GM13976 (cell line): ENCODE measurements around the gene CD80.

Experiments
- DNase-seq: peaks from one replicate; pipeline ENCODE4 v3.0.0; 2012; ENCODE audit warnings: low spot score
- in situ Hi-C: fragments of 300-500 bp; cut with MboI; formaldehyde crosslinking; loops from one replicate; pipeline ENCODE4 v1.12.0; 2022; ENCODE audit warnings: low sequenced_read_pairs, mixed read lengths, inconsistent platforms; ENCODE audit not compliant: unreplicated experiment
- TF ChIP-seq, protein P1 (sequence below): IDR thresholded peaks from 2 replicates; pipeline ENCODE4 v1.5.1; 2012; ENCODE audit warnings: borderline replicate concordance, mild to moderate bottlenecking; ENCODE audit not compliant: insufficient read depth; ENCODE audit errors: extremely low read depth, missing control alignments, control extremely low read depth

The CD80 gene

DNA sequence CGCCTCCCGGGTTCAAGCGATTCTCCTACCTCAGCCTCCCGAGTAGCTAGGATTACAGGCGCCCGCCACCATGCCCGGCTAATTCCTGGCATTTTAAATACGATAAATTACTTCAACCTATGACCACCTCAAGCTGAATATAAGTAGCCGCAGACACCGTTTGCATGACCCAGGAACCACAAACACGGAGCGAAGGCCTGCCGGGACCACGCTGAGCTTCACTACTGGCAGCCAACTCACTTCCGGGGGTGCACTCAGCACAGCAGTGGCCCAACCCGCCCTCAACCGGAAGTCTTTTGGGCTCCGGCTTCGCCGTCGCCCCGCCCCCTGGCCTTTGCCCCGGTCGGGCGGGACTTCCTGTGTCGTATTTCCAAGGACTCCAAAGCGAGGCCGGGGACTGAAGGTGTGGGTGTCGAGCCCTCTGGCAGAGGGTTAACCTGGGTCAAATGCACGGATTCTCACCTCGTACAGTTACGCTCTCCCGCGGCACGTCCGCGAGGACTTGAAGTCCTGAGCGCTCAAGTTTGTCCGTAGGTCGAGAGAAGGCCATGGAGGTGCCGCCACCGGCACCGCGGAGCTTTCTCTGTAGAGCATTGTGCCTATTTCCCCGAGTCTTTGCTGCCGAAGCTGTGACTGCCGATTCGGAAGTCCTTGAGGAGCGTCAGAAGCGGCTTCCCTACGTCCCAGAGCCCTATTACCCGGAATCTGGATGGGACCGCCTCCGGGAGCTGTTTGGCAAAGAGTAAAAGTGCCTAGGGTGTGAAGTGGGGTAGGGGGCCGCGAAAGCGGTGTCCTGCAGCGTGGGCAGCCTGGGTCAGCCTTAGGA lies 61.0 kb downstream of the CD80 start, which contains the start of gene TIMMDC1:
Gene TIMMDC1 (plus strand): TSS at position 362 of the 826 bp plus-strand sequence. CDS start 187 bp downstream, at position 549.
- peak; percentile 97 for DNase-seq
- in situ Hi-C loops = no loop called here
- TF ChIP-seq, protein P1, sequence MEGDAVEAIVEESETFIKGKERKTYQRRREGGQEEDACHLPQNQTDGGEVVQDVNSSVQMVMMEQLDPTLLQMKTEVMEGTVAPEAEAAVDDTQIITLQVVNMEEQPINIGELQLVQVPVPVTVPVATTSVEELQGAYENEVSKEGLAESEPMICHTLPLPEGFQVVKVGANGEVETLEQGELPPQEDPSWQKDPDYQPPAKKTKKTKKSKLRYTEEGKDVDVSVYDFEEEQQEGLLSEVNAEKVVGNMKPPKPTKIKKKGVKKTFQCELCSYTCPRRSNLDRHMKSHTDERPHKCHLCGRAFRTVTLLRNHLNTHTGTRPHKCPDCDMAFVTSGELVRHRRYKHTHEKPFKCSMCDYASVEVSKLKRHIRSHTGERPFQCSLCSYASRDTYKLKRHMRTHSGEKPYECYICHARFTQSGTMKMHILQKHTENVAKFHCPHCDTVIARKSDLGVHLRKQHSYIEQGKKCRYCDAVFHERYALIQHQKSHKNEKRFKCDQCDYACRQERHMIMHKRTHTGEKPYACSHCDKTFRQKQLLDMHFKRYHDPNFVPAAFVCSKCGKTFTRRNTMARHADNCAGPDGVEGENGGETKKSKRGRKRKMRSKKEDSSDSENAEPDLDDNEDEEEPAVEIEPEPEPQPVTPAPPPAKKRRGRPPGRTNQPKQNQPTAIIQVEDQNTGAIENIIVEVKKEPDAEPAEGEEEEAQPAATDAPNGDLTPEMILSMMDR = no peak

GRCh38 chr3:119497820-119498185 lies 61.6 kb downstream of the CD80 start:
- in situ Hi-C loops = no loop called here
- TF ChIP-seq, protein P1 = no peak
- DNase-seq = no peak

GRCh38 chr3:119494597-119494996 lies 64.8 kb downstream of the CD80 start:
- in situ Hi-C loops = no loop called here
- TF ChIP-seq, protein P1 = no peak
- no peak for DNase-seq

GRCh38 chr3:119492810-119493209 lies 66.6 kb downstream of the CD80 start:
- in situ Hi-C loops = no loop called here
- TF ChIP-seq, protein P1 = no peak
- DNase-seq = no peak

DNA sequence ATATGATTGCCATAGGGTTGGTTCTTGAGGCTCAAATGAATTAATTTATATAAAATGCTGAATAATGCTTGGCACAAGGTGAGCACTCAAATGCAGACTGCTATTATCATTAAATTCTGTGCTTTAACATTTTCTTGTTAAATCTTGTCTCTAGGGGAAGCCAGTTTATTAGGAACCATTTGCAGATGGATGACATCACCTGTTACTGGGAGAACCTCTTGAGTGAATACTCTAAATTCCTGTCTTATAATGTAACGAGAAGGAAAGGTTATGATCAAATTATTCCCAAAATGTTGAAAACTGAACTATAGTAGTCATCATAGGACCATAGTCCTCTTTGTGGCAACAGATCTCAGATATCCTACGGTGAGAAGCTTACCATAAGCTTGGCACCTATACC lies 67.3 kb downstream of the CD80 start:
- in situ Hi-C loops = no loop called here
- DNase-seq = no peak

DNA sequence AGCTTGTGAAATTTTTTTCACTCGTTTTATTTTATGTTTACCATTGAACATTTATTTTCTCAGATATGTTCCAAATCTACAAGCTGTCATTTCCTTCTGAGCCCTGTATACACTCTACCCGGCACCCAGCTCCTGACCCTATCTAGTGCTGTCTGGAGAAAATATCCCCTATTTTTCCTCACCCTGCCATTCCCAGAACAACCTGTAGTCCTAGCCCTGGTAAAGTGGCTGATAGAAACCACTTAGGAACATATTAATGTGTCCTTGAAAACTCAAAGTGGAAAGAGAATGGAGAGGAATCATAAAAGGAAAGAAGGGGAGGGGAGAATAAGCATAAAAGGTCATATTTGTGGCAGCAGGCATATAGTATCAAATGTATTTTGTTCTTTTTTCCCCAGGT lies 69.3 kb downstream of the CD80 start:
- in situ Hi-C loops = no loop called here
- TF ChIP-seq, protein P1 = no peak
- no peak for DNase-seq

More for the DNA sequence above, 67.3 kb downstream of the CD80 start:
- TF ChIP-seq, protein P1 = no peak

DNA sequence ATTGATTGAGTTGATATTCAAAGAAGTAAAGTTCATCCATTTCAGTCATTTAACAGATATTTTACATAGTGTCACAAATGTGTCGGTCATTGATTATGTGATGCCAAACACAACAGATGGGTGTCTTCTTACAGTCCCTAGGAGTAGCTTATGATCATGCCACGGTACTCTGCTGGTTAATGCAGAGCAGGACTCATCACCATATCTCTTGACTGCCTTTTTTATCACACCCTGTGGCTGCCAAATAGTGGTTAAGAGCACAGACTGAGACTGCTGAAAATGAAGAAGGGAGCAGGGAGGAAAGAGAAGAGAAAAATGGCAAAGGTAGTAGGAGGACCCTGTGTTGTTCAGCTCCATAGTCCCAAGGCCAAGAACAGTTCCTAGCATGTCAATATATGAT lies 73.9 kb downstream of the CD80 start:
- no peak for DNase-seq
- in situ Hi-C loops = no loop called here
- TF ChIP-seq, protein P1 = no peak
